ENCODE results near the gene KCNJ10. TPM values are rescaled to one million over a fixed set of nuclear protein-coding genes. Genes with fewer than 3 reads are reported as not detected.
A peak's percentile ranks its signal among the peaks of the same experiment; 100 is the strongest.

Gene KCNJ10
- total and polyA plus RNA-seq, 5 donors from 2014 or later = not detected

DNA sequence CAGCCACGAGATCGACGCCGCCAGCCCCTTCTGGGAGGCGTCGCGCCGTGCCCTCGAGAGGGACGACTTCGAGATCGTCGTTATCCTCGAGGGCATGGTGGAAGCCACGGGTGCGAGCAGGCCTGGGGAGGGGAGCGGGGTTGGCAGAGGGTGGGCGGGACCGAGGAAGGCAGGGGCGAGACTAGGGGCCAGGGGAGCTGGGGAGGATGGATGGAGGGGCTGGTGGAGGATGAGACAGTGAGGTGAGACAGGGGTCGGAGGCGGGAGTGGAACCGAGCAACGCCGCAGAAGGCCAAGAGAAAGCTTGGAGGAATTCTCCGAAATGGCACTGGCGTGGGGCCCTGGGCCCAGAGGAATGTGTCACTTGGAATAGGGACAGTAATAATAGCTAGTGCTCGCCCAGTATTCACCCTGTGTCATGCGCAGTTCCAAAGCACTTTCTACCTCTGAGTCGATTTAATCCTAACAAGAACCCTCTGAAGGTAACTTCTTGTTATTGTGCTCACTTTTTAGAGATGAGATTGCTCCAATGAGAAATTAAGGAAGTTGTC, 14.9 kb upstream of the KCNJ10 start:
- Histone ChIP-seq H3K27ac (ENCODE audit: insufficient read depth, low read length, poor library complexity, severe bottlenecking) (no peak overlapping the region), H3K36me3 (ENCODE audit: control insufficient read depth, insufficient read depth, low read length) (peaks cover 19% of the 10 kb centered on the region), H3K9me3 (ENCODE audit: control insufficient read depth in 2 of 2, low read length in 2 of 2) (no peaks in the 10 kb centered on the region), H3K4me1 (ENCODE audit: control insufficient read depth, insufficient read depth, low read length, poor library complexity, severe bottlenecking) (peaks cover 11% of the 10 kb centered on the region), H3K4me3 (ENCODE audit: low read depth, low read length) (no peak overlapping the region), H3K27me3 (ENCODE audit: control insufficient read depth, insufficient read depth, low read length) (peaks cover 23% of the 10 kb centered on the region)
- Mint-ChIP-seq H3K4me1 (peaks cover 0 to 28% (median 10%) of the 10 kb centered on the region in 4 donors), H3K27ac (peak overlapping the region in 1 of 3 donors; percentile 7), H3K9me3 (no peaks in the 10 kb centered on the region), H3K27me3 (peaks cover 36% of the 10 kb centered on the region), H3K4me3 (peak overlapping the region in 2 of 4 donors; percentile 53 to 71), H3K36me3 (peaks cover 33% of the 10 kb centered on the region)
- DNase-seq = no peak
- ATAC-seq (ENCODE audit: low read depth in 2 of 2) = no peak

DNA sequence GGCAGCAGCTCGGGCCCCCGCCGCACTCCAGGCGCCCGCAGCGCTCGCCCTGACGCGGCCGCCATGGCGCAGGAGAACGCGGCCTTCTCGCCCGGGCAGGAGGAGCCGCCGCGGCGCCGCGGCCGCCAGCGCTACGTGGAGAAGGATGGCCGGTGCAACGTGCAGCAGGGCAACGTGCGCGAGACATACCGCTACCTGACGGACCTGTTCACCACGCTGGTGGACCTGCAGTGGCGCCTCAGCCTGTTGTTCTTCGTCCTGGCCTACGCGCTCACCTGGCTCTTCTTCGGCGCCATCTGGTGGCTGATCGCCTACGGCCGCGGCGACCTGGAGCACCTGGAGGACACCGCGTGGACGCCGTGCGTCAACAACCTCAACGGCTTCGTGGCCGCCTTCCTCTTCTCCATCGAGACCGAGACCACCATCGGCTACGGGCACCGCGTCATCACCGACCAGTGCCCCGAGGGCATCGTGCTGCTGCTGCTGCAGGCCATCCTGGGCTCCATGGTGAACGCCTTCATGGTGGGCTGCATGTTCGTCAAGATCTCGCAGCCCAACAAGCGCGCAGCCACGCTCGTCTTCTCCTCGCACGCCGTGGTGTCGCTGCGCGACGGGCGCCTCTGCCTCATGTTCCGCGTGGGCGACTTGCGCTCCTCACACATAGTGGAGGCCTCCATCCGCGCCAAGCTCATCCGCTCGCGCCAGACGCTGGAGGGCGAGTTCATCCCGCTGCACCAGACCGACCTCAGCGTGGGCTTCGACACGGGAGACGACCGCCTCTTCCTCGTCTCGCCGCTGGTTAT, 14.2 kb upstream of the KCNJ10 start:
- peak; percentile 64 to 80 (median 73) for DNase-seq
- Mint-ChIP-seq H3K27ac (peak overlapping the region in 2 of 3 donors; percentile 43 to 67), H3K9me3 (no peaks in the 10 kb centered on the region), H3K27me3 (peaks cover 43% of the 10 kb centered on the region), H3K4me1 (peaks cover 0 to 27% (median 10%) of the 10 kb centered on the region in 4 donors), H3K36me3 (peaks cover 30% of the 10 kb centered on the region), H3K4me3 (peak overlapping the region; percentile 25 to 77 (median 66))
- Histone ChIP-seq H3K36me3 (ENCODE audit: control insufficient read depth, insufficient read depth, low read length) (peaks cover 16% of the 10 kb centered on the region), H3K9me3 (ENCODE audit: control insufficient read depth in 2 of 2, low read length in 2 of 2) (no peaks in the 10 kb centered on the region), H3K27ac (ENCODE audit: insufficient read depth, low read length, poor library complexity, severe bottlenecking) (no peak overlapping the region), H3K4me3 (ENCODE audit: low read depth, low read length) (peak overlapping the region; percentile 24), H3K4me1 (ENCODE audit: control insufficient read depth, insufficient read depth, low read length, poor library complexity, severe bottlenecking) (peaks cover 11% of the 10 kb centered on the region), H3K27me3 (ENCODE audit: control insufficient read depth, insufficient read depth, low read length) (peaks cover 27% of the 10 kb centered on the region)
- ATAC-seq (ENCODE audit: low read depth in 2 of 2) = peak; percentile 69 to 84

DNA sequence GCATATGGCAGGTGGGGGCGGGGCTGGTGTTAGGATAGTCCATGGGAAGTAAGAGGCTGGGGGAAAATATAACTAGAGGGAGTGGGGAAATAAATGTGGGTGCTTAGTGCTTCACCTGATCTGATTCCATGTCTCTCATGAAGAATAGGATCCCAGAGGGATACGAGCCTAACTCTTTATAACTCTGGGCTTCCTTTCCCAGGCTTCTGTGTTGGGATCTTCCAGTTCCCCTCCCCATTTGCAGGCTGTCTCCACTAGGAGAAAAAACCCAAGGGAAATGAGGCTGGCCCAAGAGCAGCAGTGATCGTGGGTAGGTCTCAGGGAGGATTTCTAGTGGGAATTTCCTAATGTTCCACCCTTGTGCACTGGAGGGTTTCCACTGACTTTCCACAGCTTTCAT, 13.0 kb upstream of the KCNJ10 start:
- H3K27me3 Mint-ChIP-seq = peaks cover 52% of the 10 kb centered on the region
- H3K36me3 ChIP-seq (ENCODE audit: control insufficient read depth, insufficient read depth, low read length) = peaks cover 6% of the 10 kb centered on the region
- peaks cover 18% of the 10 kb centered on the region for H3K36me3 Mint-ChIP-seq
- H3K4me3 Mint-ChIP-seq = peak overlapping the region; percentile 40 to 68 (median 54)
- ATAC-seq (ENCODE audit: low read depth in 2 of 2) (no peak), DNase-seq (no peak)
- peaks cover 11% of the 10 kb centered on the region for H3K4me1 ChIP-seq (ENCODE audit: control insufficient read depth, insufficient read depth, low read length, poor library complexity, severe bottlenecking)
- H3K27ac ChIP-seq (ENCODE audit: insufficient read depth, low read length, poor library complexity, severe bottlenecking) = no peak overlapping the region
- no peaks in the 10 kb centered on the region for H3K9me3 ChIP-seq (ENCODE audit: control insufficient read depth in 2 of 2, low read length in 2 of 2)
- H3K4me3 ChIP-seq (ENCODE audit: low read depth, low read length) = no peak overlapping the region
- peaks cover 0 to 23% (median 8%) of the 10 kb centered on the region in 4 donors for H3K4me1 Mint-ChIP-seq
- peaks cover 0 to 2% (median 0%) of the 10 kb centered on the region in 7 donors for H3K9me3 Mint-ChIP-seq
- peak overlapping the region in 2 of 3 donors; percentile 38 to 42 for H3K27ac Mint-ChIP-seq
- H3K27me3 ChIP-seq (ENCODE audit: control insufficient read depth, insufficient read depth, low read length) = peaks cover 35% of the 10 kb centered on the region

- peaks cover 17% of the 10 kb centered on the region for H3K36me3 Mint-ChIP-seq
- Histone ChIP-seq H3K27me3 (ENCODE audit: control insufficient read depth, insufficient read depth, low read length) (peaks cover 35% of the 10 kb centered on the region), H3K4me3 (ENCODE audit: low read depth, low read length) (no peak overlapping the region), H3K27ac (ENCODE audit: insufficient read depth, low read length, poor library complexity, severe bottlenecking) (no peak overlapping the region), H3K9me3 (ENCODE audit: control insufficient read depth in 2 of 2, low read length in 2 of 2) (no peaks in the 10 kb centered on the region), H3K4me1 (ENCODE audit: control insufficient read depth, insufficient read depth, low read length, poor library complexity, severe bottlenecking) (peaks cover 11% of the 10 kb centered on the region), H3K36me3 (ENCODE audit: control insufficient read depth, insufficient read depth, low read length) (peaks cover 6% of the 10 kb centered on the region)
- DNase-seq (no peak), ATAC-seq (ENCODE audit: low read depth in 2 of 2) (no peak)
- H3K9me3 Mint-ChIP-seq = peaks cover 0 to 2% (median 0%) of the 10 kb centered on the region in 7 donors
- peaks cover 53% of the 10 kb centered on the region for H3K27me3 Mint-ChIP-seq
- peak overlapping the region in 3 of 4 donors; percentile 48 to 61 (median 49) for H3K4me3 Mint-ChIP-seq
- H3K4me1 Mint-ChIP-seq = peaks cover 0 to 23% (median 8%) of the 10 kb centered on the region in 4 donors
- no peak overlapping the region for H3K27ac Mint-ChIP-seq
Observed at GRCh38 chr1:160082487-160082886, 12.5 kb upstream of the KCNJ10 start.

GRCh38 chr1:160081261-160081936, 11.4 kb upstream of the KCNJ10 start, which contains the start of gene KCNJ9:
Gene KCNJ9 (plus strand): TSS chr1:160081538. CDS start chr1:160084031, 2,493 bp downstream.
- Mint-ChIP-seq H3K4me1 (peaks cover 0 to 23% (median 8%) of the 10 kb centered on the region in 4 donors), H3K27me3 (peaks cover 62% of the 10 kb centered on the region), H3K4me3 (peak within 1 kb of the TSS in 1 of 4 donors; percentile 48), H3K27ac (no peak within 1 kb of the TSS), H3K36me3 (peaks cover 9% of the 10 kb centered on the region), H3K9me3 (peaks cover 0 to 2% (median 0%) of the 10 kb centered on the region in 7 donors)
- ATAC-seq (ENCODE audit: low read depth in 2 of 2) (no peak), DNase-seq (no peak)
- H3K36me3 ChIP-seq (ENCODE audit: control insufficient read depth, insufficient read depth, low read length) = no peaks in the 10 kb centered on the region
- peaks cover 35% of the 10 kb centered on the region for H3K27me3 ChIP-seq (ENCODE audit: control insufficient read depth, insufficient read depth, low read length)
- no peak within 1 kb of the TSS for H3K4me3 ChIP-seq (ENCODE audit: low read depth, low read length)
- no peak within 1 kb of the TSS for H3K27ac ChIP-seq (ENCODE audit: insufficient read depth, low read length, poor library complexity, severe bottlenecking)
- no peaks in the 10 kb centered on the region for H3K9me3 ChIP-seq (ENCODE audit: control insufficient read depth in 2 of 2, low read length in 2 of 2)
- H3K4me1 ChIP-seq (ENCODE audit: control insufficient read depth, insufficient read depth, low read length, poor library complexity, severe bottlenecking) = peaks cover 11% of the 10 kb centered on the region

DNA sequence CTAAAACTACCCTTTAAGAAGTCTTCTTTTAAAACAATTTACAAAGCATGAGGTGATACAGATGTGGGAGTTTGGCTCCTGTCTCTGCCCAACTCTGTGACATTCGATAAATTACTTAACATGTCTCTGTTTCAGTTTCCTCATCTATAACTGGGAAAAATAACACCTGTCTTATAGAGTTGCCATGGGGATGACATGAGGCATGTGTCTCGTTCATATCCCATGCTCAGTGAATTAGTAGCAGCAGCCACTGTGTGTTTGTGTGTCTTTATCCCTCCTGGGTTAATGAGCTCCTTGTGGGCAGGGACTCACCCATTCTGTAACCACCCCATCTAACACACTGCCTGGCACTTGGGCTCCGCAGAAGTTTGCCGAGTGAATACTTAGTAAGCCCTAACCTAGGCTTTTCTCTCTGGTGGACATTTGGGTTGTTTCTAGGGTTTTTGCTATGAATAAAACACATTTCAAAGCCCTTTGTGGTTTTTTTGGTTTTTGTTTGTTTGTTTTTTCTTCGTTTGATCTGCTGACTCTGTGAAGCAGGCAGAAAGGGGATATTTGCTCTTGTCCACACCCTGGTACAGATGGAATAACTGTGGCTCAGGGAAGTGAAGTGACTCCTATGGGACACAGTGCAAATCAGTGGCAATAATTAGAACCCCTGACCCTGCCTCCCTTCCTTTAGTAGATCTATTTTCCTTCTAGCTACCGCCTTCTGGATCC, 10.6 kb upstream of the KCNJ10 start:
- Mint-ChIP-seq H3K9me3 (peaks cover 0 to 3% (median 0%) of the 10 kb centered on the region in 7 donors), H3K4me3 (no peak overlapping the region), H3K27me3 (peaks cover 60% of the 10 kb centered on the region), H3K36me3 (peaks cover 2% of the 10 kb centered on the region), H3K27ac (no peak overlapping the region), H3K4me1 (peaks cover 0 to 16% (median 4%) of the 10 kb centered on the region in 4 donors)
- Histone ChIP-seq H3K27ac (ENCODE audit: insufficient read depth, low read length, poor library complexity, severe bottlenecking) (no peak overlapping the region), H3K27me3 (ENCODE audit: control insufficient read depth, insufficient read depth, low read length) (peaks cover 39% of the 10 kb centered on the region), H3K9me3 (ENCODE audit: control insufficient read depth in 2 of 2, low read length in 2 of 2) (no peaks in the 10 kb centered on the region), H3K4me3 (ENCODE audit: low read depth, low read length) (no peak overlapping the region), H3K4me1 (ENCODE audit: control insufficient read depth, insufficient read depth, low read length, poor library complexity, severe bottlenecking) (peaks cover 11% of the 10 kb centered on the region), H3K36me3 (ENCODE audit: control insufficient read depth, insufficient read depth, low read length) (no peaks in the 10 kb centered on the region)
- no peak for ATAC-seq (ENCODE audit: low read depth in 2 of 2)
- no peak for DNase-seq

GRCh38 chr1:160079448-160079847, 9.5 kb upstream of the KCNJ10 start:
- Mint-ChIP-seq H3K4me1 (peaks cover 0 to 9% (median 2%) of the 10 kb centered on the region in 4 donors), H3K9me3 (peaks cover 0 to 4% (median 0%) of the 10 kb centered on the region in 7 donors), H3K27ac (no peak overlapping the region), H3K27me3 (peaks cover 60% of the 10 kb centered on the region), H3K4me3 (no peak overlapping the region), H3K36me3 (no peaks in the 10 kb centered on the region)
- Histone ChIP-seq H3K4me1 (ENCODE audit: control insufficient read depth, insufficient read depth, low read length, poor library complexity, severe bottlenecking) (peaks cover 11% of the 10 kb centered on the region), H3K4me3 (ENCODE audit: low read depth, low read length) (no peak overlapping the region), H3K36me3 (ENCODE audit: control insufficient read depth, insufficient read depth, low read length) (no peaks in the 10 kb centered on the region), H3K27ac (ENCODE audit: insufficient read depth, low read length, poor library complexity, severe bottlenecking) (no peak overlapping the region), H3K9me3 (ENCODE audit: control insufficient read depth in 2 of 2, low read length in 2 of 2) (no peaks in the 10 kb centered on the region), H3K27me3 (ENCODE audit: control insufficient read depth, insufficient read depth, low read length) (peaks cover 39% of the 10 kb centered on the region)
- no peak for DNase-seq
- ATAC-seq (ENCODE audit: low read depth in 2 of 2) = no peak
